NK-92 (cell line): ENCODE data around the gene DTNA.

Source experiments
- DNase-seq: peaks from one replicate; lab custom pipeline; 2025; ENCODE audit not compliant: unreplicated experiment; lab: John Stamatoyannopoulos, UW

Gene DTNA

GRCh38 chr18:34847408-34847807 is 137.3 kb downstream of the DTNA start:
- no peak for DNase-seq

- DNase-seq = no peak
Observed at GRCh38 chr18:34848156-34848555, 138.1 kb downstream of the DTNA start.

- no peak for DNase-seq
Observed at GRCh38 chr18:34848695-34849094, 138.6 kb downstream of the DTNA start.

- no peak for DNase-seq
Observed at GRCh38 chr18:34857320-34857719, 147.2 kb downstream of the DTNA start.

GRCh38 chr18:34858188-34858587 is 148.1 kb downstream of the DTNA start:
- DNase-seq = no peak

GRCh38 chr18:34859496-34859895 is 149.4 kb downstream of the DTNA start:
- DNase-seq = no peak

GRCh38 chr18:34862561-34862960 is 152.5 kb downstream of the DTNA start:
- DNase-seq = no peak

GRCh38 chr18:34863702-34864101 is 153.6 kb downstream of the DTNA start:
- DNase-seq = no peak

- DNase-seq = no peak
Observed at GRCh38 chr18:34864836-34865497, 154.9 kb downstream of the DTNA start.

- no peak for DNase-seq
Observed at GRCh38 chr18:34866310-34866709, 156.2 kb downstream of the DTNA start.

GRCh38 chr18:34866739-34867138 is 156.6 kb downstream of the DTNA start:
- DNase-seq = no peak

- DNase-seq = no peak
Observed at GRCh38 chr18:34867520-34867919, 157.4 kb downstream of the DTNA start.

GRCh38 chr18:34870555-34871310 is 160.6 kb downstream of the DTNA start:
- no peak for DNase-seq

GRCh38 chr18:34871435-34871834 is 161.3 kb downstream of the DTNA start:
- no peak for DNase-seq

GRCh38 chr18:34872066-34872465 is 162.0 kb downstream of the DTNA start:
- no peak for DNase-seq

- no peak for DNase-seq
Observed at GRCh38 chr18:34873986-34874580, 164.0 kb downstream of the DTNA start.

GRCh38 chr18:34875150-34875549 is 165.1 kb downstream of the DTNA start:
- no peak for DNase-seq

GRCh38 chr18:34880403-34880802 is 170.3 kb downstream of the DTNA start:
- no peak for DNase-seq

GRCh38 chr18:34880882-34881834 is 171.1 kb downstream of the DTNA start:
- DNase-seq = no peak

- no peak for DNase-seq
Observed at GRCh38 chr18:34884436-34884835, 174.3 kb downstream of the DTNA start.

- DNase-seq = no peak
Observed at GRCh38 chr18:34886177-34886576, 176.1 kb downstream of the DTNA start.
